Suppressor macrophage (primary cell): Measurements from ENCODE around the gene CD68.
"Not testable (repeated sequence)": the region's sequence is repeated elsewhere in the genome, so short reads cannot be mapped to it uniquely, and the experiment has no call there.

ENCODE experiments used
- DNase-seq, 4 experiments: peaks; one replicate each; pipeline ENCODE4 v3.0.0-alpha.2; 2020 to 2022

The CD68 gene

DNA sequence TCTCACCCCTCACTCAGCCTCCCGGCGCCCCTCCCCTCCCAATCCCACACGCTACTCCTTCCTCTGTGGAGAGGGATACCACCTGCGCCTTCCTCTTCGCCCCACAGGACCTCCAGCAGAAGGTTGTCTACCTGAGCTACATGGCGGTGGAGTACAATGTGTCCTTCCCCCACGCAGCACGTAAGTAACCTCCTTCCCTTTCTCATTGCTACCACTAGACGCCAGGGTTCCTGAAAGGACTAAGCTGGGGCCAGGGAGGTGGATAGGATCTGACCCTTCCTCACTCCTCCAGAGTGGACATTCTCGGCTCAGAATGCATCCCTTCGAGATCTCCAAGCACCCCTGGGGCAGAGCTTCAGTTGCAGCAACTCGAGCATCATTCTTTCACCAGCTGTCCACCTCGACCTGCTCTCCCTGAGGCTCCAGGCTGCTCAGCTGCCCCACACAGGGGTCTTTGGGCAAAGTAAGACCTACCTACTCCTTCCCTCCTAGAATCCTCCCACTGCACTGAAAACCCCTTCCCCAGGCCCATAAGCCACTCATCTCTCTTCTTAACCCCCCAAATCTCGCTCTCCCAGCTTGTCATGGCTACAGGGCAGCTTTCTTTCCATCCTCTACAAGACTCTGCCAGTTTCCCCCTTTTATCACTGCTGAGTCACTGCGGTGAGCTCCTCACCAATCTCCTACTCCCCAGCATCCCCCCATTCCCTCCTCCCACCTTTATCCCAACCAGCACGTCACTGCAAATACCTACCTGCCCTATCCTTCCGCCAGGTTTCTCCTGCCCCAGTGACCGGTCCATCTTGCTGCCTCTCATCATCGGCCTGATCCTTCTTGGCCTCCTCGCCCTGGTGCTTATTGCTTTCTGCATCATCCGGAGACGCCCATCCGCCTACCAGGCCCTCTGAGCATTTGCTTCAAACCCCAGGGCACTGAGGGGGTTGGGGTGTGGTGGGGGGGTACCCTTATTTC is 1.5 kb downstream of the CD68 start:
- DNase-seq: peak; percentile 46 to 62 (median 56)

DNA sequence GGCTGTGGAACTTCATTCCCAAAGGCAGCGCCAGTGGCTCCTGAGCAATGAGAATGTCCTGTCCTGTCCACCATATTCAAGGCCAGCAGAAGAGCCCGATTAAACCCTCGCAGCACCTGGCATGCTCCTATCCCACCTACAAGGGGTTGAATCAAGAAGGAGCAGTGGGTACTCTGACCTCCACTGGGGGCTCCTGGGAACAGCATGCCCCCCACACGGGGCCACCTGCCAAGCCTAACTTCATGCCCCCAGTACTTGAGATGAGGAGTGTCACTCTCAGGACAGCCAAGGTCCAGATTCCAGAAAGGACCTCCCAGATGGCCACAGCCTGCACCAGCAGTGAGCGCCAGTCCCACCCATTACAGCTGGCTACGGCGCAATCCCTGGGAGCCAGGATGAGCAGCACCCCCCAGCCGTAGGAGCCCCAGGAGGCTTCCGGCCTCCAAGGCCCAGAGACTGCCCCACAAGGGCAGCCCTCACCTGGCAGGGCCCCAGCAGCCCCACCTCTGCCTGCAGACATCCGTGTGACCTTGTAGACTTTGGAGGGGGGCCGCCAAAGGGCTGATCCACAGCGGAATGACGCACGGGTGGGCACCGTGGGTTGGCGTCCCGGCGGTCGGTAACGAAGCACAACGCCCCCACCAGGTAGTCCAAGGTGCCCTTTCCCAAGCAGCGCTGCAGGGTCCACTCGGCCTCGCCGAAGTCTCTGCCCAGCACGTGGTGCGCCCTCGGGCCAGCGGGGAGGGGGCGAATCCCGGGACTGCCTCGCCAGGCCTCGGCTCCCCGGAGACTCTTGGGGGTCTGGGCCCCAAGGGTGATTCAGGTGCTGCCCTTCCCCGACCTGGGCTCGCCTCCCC is 3.2 kb downstream of the CD68 start:
- DNase-seq: peak in 2 of 4 experiments; percentile 27 to 30

DNA sequence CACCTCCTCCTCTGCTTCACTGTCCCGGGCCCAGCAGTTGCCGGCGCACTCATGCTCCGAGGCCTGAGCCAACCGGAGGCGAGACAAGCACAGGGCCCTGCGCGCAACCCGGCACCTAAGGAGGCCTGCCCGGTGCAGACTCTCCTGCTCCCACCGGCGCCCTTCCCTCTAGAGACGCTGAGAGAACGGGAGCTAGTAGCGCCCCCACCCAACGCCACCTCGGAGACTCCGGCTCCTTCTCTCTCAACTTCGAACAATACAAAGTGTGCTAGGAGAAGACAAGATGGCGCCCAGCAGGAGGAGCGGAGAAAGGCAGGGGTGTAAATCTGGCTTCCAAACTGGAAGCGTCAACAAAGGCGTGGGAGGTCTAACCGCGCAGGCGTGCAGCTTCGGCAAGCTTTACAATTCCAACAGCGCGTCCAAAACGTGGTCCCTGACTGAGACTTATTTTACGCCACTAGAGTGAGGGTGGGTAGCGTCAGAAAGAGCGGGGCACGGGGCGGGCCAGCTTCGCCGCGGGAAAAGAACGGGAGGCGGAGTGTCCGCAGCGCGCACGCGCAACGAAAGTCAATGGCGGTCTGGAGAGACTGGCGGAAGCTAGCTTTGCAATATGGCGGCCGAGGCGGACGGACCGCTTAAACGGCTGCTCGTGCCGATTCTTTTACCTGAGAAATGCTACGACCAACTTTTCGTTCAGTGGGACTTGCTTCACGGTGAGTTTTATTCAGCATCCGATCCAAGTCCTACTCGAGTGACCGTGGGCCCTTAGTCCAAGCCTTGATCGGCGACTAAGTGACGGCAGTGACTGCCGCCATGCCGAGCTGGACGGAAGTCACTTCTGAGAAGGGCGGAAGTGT is 4.0 kb downstream of the CD68 start, which contains the start of gene MPDU1:
Gene MPDU1, plus strand, starts transcription at position 600 of the 857 bp plus-strand sequence. Its CDS starts 11 bp downstream, at position 611.
- peak; percentile 98 to 99 (median 98) for DNase-seq

DNA sequence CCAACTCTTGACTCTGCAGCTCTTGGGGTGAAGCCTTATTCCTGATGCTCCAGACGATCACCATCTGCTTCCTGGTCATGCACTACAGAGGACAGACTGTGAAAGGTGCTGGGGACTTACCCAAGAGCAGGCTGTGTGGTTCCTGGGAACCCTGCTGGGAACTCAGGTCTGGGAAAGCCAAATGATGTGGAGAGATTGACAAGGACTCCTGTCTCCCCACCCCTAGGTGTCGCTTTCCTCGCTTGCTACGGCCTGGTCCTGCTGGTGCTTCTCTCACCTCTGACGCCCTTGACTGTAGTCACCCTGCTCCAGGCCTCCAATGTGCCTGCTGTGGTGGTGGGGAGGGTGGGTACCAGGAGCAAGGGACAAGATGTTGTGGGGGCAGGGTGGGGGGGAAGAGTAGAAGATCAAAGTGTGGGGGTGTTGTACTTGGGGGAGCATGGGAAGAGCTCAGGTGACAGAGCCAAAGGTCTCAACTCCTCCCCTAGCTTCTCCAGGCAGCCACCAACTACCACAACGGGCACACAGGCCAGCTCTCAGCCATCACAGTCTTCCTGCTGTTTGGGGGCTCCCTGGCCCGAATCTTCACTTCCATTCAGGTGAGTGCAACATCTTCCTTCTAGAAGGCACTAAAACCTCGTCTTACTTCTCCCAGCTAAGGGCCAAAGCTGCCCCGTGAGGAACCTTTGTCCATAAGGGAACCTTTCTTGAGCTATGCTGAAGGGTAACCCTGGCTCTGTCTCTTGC is 7.4 kb downstream of the CD68 start:
- DNase-seq: peak in 1 of 4 experiments; percentile 21

DNA sequence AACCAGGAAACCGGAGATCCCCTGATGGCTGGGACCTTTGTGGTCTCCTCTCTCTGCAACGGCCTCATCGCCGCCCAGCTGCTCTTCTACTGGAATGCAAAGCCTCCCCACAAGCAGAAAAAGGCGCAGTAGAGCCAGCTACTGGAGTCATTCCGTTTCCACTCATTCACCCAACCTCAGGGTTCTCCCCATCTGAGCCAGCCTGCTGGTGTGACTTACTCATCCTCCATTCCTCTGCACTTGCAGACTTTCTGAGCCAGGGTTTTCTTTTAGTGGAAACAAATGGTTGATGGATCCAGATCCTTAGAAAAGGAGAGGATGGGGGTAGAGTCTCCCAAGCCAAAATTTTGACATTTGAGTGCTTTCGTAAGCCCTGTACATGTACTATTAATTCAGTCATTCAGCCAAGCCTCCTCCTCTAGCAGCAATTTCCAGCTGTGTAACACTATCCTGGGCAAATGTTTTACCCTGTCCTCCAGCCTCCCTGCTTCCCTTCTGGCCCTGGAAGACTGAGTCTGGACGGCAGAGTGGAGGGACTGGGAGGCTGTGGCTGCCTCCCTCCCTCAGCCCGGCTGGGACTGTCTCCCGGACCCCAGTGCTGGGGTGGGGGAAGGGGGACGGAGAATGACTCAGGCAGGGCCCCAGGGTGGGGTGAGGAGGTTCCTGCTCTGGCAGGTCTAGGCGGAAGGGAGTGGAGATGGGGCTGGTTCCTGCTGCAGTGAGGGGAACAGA is 8.1 kb downstream of the CD68 start:
- peak in 1 of 4 experiments; percentile 29 for DNase-seq

DNA sequence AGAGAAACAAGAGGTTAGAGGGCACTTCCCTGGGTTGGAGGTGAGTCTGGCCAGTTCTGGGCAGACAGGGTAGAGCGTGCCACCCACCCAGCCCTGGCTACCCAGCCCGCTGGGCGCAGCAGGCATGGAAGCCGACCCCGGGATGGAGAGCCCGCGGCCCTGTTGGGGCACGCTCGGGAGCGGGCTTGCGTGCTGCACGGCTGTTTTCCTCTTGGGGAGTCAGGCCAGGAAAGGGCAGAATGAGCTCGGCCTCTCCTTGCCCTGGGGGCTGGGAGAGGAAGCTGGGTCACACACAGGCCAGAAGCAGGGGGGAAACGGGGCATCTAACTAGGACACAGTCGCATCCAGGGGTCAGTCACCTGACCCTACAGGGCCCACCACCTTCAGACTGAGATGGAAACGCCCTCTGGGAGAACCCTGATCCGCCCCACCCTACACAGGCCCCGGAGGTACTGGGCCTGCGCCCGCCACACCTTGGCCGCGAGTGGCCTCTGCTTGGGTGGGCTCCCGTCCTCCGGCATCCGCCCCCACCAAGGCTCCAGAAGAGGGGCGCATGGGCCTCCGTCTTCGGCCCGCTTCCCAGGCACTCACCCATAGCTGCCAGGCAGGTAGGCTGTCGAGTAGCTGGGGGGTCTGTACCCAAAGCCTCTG is 9.2 kb downstream of the CD68 start:
- DNase-seq: no peak

DNA sequence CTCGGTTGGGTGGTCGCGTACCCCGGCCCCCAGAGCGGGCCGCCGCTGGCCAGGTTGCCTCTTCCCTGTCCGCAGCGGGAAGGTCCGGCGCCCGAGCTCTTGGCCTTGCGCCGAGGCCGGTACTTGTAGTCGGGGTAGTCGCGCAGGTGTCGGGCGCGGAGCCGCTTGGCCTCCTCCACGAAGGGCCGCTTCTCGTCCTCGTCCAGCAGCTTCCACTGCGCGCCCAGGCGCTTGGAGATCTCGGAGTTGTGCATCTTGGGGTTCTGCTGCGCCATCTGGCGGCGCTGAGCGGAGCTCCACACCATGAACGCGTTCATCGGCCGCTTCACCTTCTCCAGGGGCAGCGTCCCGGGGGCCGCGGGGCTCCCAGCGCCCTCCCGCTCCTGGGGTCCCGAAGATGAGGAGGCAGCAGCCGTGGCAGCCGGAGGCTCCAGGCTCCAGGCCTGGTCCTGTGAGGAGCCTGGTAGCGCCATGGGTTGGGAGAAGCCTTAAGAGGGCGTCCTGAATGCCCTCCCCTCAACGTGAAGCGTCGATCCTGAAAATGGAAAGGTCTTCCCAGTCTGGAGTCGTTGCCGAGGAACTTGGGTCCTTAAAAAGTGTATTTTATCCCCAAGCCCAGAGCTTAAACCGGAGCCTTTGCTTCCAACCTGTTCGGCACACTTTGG is 9.9 kb downstream of the CD68 start:
- peak; percentile 88 to 93 (median 90) for DNase-seq

DNA sequence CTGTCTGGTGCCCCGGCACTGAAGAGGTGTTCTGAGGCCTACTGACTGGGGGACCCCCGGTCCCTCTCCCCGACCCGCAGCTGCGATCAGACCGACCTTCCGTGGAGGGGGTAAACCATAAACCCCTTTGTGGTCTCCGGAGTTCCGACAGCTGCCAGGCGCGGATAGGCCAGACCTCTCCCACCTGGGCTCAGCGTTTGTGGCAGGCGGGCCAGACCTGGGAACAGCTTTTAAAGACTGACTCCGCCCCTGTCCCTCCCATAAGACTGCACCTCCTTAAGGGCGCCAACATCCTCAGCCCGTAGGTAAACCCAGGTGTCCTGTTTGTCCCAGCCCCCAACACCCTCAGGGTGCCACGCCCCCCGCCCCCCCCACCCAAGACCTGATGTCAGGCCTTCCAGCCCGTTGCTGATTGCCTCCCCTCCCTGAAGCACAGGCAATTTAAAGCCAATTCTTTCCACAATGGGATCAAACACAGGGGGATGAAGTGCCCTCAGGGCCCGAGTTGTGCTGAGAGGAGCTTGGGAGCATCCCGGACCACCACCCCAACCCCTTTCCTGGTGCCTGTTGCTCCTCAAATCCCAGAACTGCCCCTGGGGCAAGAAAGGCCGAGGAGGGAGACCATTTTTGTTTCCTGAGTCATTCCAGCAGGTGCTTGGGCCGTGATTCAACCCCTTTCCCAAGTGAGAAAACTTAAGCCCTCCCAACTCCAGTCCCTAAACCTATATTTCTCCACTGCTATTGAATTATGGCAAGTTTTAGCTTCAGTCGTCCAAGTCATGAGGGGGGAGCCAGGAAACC is 10.7 kb downstream of the CD68 start, which contains the start of gene SOX15:
Gene SOX15, minus strand, starts transcription at position 204 of the 801 bp plus-strand sequence. CDS start 418 bp downstream, outside the sequence.
- DNase-seq: no peak

DNA sequence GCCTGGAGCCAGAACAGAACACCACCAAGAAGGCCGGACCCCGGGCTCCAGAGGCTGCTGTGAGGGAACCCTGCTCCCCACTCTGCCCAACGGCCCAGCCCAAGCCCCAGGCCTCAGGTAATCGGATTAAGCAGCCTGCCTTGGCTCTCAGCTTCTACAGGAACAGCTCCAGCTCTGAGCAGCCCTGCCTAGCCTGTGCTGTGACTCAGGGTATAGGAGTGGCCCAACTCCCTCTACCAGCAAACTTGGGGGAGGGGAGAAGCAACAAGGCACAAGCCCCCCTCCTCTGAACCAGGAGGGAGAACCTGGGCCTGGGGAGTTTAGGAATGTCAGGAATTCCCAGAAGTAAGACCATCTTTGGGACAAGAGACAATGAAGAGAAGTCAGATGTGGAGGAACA is 11.3 kb downstream of the CD68 start:
- DNase-seq: no peak

DNA sequence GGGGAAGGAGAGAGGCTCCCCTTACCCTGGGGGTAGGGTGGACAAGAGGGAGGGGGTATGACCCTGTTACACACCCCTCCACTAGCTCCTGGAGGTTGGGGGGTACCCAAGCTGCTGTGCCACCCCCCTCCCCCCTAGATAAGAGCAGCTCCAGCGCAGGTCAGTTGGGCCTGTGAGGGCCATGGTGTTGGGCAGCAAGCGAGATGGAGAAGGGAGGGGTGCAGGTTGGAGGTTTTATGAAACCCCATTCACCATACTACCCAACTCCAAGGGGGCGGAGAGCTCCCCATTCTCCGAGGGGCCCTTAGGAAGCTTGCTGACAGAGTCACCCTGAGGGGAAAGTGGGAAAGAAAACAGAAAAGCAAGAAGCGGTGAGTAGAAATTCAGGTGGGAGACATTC is 12.2 kb downstream of the CD68 start:
- no peak for DNase-seq

DNA sequence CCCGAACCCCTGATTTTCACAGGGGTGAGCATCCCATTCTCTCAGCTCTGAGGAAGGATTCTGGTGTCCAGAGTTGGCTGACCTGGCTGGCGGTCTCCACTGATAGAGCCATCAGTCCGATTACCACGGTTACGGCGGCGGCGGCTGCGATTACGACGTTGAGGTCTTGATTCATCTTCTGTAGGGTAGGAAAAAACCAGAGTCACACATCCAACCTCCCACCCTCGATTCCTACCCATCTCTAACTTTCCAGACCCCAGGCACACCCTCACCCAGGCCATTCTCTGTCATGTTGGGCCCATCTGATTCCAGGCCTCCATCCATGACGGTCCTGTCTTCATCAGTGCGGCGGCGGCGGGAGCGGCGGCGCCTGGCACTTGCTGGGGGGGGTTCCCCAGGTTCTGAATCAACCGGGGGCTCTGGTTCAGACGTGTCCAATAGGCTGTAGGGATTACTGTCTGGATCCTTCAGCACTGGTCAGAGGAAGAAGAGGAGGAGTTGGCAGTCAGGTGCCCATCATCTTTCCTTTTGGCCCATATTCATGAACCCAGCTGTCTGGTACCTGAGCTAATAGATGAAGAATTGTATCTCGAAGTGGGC is 13.1 kb downstream of the CD68 start:
- DNase-seq: no peak

DNA sequence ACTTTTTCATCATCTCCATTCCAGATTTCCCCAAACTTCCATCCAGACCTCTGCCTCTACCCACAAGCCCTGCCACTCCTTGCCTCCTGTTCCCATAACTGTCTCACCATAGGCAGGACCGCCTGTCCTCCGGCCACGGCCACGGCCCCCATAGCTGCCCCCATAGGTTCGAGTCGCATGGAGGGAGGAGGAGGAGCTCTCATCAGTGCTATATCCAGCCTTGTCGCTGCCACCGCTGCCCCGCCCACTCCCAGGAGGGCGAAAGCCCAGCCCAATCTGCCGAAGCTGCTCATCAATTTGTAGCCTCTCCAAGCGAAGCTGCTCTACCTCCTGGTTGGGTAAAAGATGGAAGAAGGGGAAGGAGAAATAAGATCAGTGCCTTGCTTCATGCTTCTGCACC is 13.9 kb downstream of the CD68 start:
- DNase-seq: no peak

DNA sequence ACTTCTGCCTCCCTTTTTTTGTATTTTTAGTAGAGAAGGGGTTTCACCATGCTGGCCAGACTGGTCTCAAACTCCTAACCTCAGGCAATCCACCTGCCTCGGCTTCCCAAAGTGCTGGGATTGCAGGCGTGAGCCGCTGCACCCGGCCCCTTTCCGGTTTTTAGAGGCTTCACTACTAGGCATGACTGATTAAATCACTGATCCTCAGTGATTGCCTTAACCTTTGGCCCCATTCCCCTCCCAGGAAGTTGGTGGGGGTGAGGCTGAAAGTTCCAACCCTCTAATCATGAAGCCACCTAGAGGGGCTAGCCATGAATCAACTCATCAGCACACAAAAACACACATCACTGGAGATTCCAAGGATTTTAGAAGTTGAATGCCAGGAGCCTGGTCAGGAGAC is 18.1 kb downstream of the CD68 start:
- DNase-seq: not testable (repeated sequence)

DNA sequence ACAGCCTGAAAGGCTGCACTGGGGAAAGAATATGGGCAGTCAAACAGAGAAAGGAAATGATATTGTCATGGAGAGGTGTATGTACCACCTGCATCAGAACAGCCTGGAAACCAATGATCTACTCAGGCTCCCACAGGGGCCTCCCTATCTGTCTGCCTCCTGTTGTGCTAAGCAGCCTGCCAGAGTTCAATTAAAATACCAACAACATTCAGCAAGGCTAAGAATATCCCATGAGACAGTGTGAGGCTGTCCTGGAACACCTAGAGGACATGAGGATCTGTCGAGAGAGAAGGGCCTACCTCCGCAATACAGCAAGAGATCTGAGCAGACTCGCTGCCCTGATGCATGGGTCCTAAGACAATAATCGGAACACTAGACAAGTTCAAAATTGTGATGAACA is 26.8 kb downstream of the CD68 start:
- DNase-seq: no peak

DNA sequence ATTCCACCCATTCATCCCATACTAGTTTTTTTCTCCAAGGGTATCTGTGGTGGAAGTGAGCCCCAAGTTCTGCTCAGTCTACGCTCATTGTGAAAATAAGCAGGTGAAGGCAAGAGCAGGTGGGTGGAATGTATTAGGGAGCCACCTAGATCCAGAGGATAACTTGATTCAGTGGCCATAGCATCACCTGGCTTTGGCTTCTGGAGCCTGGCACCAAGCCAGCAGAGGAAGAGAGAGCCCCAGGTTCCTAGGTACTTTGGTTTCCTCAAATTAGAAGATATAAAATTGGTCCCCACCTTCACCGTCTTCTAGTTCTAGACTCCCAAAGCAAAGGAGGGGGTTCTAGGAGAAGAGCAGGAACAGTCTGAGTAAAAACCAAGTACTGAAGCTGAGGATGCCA is 31.2 kb downstream of the CD68 start:
- DNase-seq: no peak

DNA sequence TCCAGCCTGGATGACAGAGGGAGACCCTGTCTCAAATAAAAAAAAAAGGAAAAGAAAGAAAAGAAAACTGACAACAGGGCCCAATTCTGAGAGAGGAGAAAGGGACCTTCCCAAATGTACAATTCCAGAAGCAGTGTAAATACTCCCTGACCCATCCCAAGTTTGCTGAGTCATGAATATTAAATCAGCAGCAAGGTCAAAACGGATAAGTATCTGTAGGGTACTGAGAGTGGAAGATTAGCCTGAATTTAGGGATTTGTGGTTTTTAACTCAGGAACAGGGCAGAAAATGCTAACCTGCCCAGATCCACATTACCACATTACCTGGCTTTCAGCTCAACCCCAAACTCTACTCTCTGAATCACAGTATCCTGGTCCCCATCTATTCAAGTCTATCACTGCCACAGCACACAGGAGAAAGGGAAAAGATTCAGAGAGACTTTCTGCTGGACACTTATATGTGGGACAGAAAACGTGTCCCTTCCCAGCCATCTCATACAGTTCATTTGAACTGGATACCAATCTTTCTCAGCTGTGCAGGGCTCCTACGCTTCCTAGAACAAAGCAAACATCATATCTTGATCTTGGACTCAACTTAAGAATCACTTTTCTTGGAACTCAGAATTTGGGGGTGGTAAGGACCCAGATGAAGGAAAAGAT is 32.3 kb downstream of the CD68 start:
- no peak for DNase-seq

DNA sequence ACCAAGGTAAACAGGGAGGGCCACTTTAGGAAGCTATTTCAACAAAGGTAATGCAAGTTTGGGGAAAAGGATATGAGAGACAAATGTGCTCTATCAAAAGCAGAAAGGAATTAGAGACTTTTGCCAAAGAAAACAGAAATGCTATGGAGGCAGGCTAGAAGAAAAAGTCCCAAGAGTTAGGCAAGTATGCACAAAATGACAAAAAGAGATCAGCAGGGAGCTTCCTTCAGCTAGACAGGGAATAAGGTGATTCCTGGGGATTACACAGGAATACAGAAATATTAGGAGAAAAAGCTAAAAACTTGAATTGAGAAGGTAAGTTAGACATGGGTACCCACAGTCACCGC is 32.8 kb downstream of the CD68 start:
- DNase-seq: no peak
